HL-60 (cell line): ENCODE data around the gene CENPX.

ENCODE experiments used
- POLR2AphosphoS5 ChIP-seq: IDR thresholded peaks from 2 replicates; pipeline ENCODE4 v1.6.1; 2012; ENCODE audit warnings: low read depth
- REST ChIP-seq: IDR thresholded peaks from 2 replicates; pipeline ENCODE4 v1.6.1; 2012; ENCODE audit warnings: low read depth; ENCODE audit not compliant: insufficient replicate concordance
- TF ChIP-seq, protein P1 (sequence below): IDR thresholded peaks from one replicate; pipeline ENCODE4 v1.5.1; 2011; ENCODE audit warnings: low read length, control low read depth, inconsistent platforms; ENCODE audit not compliant: insufficient read depth

GRCh38 chr17:81986606-81987005 lies 36.1 kb downstream of the CENPX start:
- TF ChIP-seq, protein P1, sequence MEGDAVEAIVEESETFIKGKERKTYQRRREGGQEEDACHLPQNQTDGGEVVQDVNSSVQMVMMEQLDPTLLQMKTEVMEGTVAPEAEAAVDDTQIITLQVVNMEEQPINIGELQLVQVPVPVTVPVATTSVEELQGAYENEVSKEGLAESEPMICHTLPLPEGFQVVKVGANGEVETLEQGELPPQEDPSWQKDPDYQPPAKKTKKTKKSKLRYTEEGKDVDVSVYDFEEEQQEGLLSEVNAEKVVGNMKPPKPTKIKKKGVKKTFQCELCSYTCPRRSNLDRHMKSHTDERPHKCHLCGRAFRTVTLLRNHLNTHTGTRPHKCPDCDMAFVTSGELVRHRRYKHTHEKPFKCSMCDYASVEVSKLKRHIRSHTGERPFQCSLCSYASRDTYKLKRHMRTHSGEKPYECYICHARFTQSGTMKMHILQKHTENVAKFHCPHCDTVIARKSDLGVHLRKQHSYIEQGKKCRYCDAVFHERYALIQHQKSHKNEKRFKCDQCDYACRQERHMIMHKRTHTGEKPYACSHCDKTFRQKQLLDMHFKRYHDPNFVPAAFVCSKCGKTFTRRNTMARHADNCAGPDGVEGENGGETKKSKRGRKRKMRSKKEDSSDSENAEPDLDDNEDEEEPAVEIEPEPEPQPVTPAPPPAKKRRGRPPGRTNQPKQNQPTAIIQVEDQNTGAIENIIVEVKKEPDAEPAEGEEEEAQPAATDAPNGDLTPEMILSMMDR = no peak
- TF ChIP-seq POLR2AphosphoS5 (no peak), REST (no peak)
